Activated CD4-positive, alpha-beta T cell treated with anti-CD3 and anti-CD28 coated beads, Interleukin-2, amount 50 U/mL, for 1 hour (primary cell): ENCODE measurements around the gene CMTM5.

Experiments
- DNase-seq: peaks from one replicate; pipeline ENCODE4 v3.0.0-alpha.2; 2020

CMTM5 gene

GRCh38 chr14:23358553-23359166, 18.2 kb upstream of the CMTM5 start:
- DNase-seq = no peak

GRCh38 chr14:23359167-23359626, 17.6 kb upstream of the CMTM5 start:
- no peak for DNase-seq

GRCh38 chr14:23359722-23360447, 17.0 kb upstream of the CMTM5 start:
- no peak for DNase-seq

- DNase-seq = no peak
Observed at GRCh38 chr14:23360496-23360895, 16.4 kb upstream of the CMTM5 start.

GRCh38 chr14:23361320-23361719, 15.5 kb upstream of the CMTM5 start:
- DNase-seq = no peak

- DNase-seq = no peak
Observed at GRCh38 chr14:23361763-23362162, 15.1 kb upstream of the CMTM5 start.

- DNase-seq = no peak
Observed at GRCh38 chr14:23362200-23362599, 14.6 kb upstream of the CMTM5 start.

- no peak for DNase-seq
Observed at GRCh38 chr14:23364164-23365035, 12.4 kb upstream of the CMTM5 start.

GRCh38 chr14:23365036-23365731, 11.7 kb upstream of the CMTM5 start, which contains the start of gene EFS:
Gene EFS (minus strand): TSS chr14:23365172. CDS start chr14:23365025, 147 bp downstream.
- DNase-seq = no peak

GRCh38 chr14:23365732-23366425, 11.0 kb upstream of the CMTM5 start:
- no peak for DNase-seq

GRCh38 chr14:23366426-23366921, 10.4 kb upstream of the CMTM5 start:
- DNase-seq = no peak

GRCh38 chr14:23370221-23370620, 6.6 kb upstream of the CMTM5 start:
- DNase-seq = no peak

- DNase-seq = no peak
Observed at GRCh38 chr14:23371865-23372264, 5.0 kb upstream of the CMTM5 start.

GRCh38 chr14:23372509-23372908, 4.3 kb upstream of the CMTM5 start, which contains the start of gene IL25:
Gene IL25 (plus strand): TSS chr14:23372809.
- DNase-seq = no peak

GRCh38 chr14:23373041-23373440, 3.8 kb upstream of the CMTM5 start:
- no peak for DNase-seq

GRCh38 chr14:23375527-23376251, 1.2 kb upstream of the CMTM5 start:
- DNase-seq = no peak

- DNase-seq = no peak
Observed at GRCh38 chr14:23377198-23377550, 328 bp downstream of the CMTM5 start.

- DNase-seq = no peak
Observed at GRCh38 chr14:23377573-23378563, 1.0 kb downstream of the CMTM5 start.

- DNase-seq = no peak
Observed at GRCh38 chr14:23378612-23379220, 1.9 kb downstream of the CMTM5 start.
